ENCODE measurements around the gene GOLGA6L10. TPM values are rescaled to one million over a fixed set of nuclear protein-coding genes. Genes with fewer than 3 reads are reported as not detected.
"Not testable (repeated sequence)": the region's sequence is repeated elsewhere in the genome, so short reads cannot be mapped to it uniquely, and the experiment has no call there.

The GOLGA6L10 gene
- total RNA-seq, 1 experiment from 2014 or later, result 0.59 TPM

- no peaks in the 10 kb centered on the region for H3K27me3 ChIP-seq (ENCODE audit: control insufficient read depth, insufficient read depth, low read length)
- DNase-seq, result no peak
- H3K4me3 ChIP-seq (ENCODE audit: insufficient read depth, low read depth, low read length), result no peak overlapping the region
- H3K36me3 ChIP-seq (replicated peaks; ENCODE audit: control insufficient read depth, insufficient read depth, low read length), result no peaks in the 10 kb centered on the region
Observed at GRCh38 chr15:82303956-82304777, 45.1 kb downstream of the GOLGA6L10 start.

GRCh38 chr15:82301296-82302016 is 47.8 kb downstream of the GOLGA6L10 start:
- no peak overlapping the region for H3K4me3 ChIP-seq (ENCODE audit: insufficient read depth, low read depth, low read length)
- no peaks in the 10 kb centered on the region for H3K27me3 ChIP-seq (ENCODE audit: control insufficient read depth, insufficient read depth, low read length)
- no peak for DNase-seq
- no peaks in the 10 kb centered on the region for H3K36me3 ChIP-seq (replicated peaks; ENCODE audit: control insufficient read depth, insufficient read depth, low read length)

- Histone ChIP-seq H3K27me3 (ENCODE audit: control insufficient read depth, insufficient read depth, low read length) (no peaks in the 10 kb centered on the region), H3K36me3 (replicated peaks; ENCODE audit: control insufficient read depth, insufficient read depth, low read length) (no peaks in the 10 kb centered on the region), H3K4me3 (ENCODE audit: insufficient read depth, low read depth, low read length) (no peak overlapping the region)
- peak; percentile 16 for DNase-seq
Observed at GRCh38 chr15:82300883-82301282, 48.4 kb downstream of the GOLGA6L10 start.

GRCh38 chr15:82300326-82300725 is 48.9 kb downstream of the GOLGA6L10 start:
- H3K36me3 ChIP-seq (replicated peaks; ENCODE audit: control insufficient read depth, insufficient read depth, low read length); H3K4me3 ChIP-seq (ENCODE audit: insufficient read depth, low read depth, low read length); DNase-seq; H3K27me3 ChIP-seq (ENCODE audit: control insufficient read depth, insufficient read depth, low read length): not testable (repeated sequence)

- not testable (repeated sequence) for H3K36me3 ChIP-seq (replicated peaks; ENCODE audit: control insufficient read depth, insufficient read depth, low read length); H3K27me3 ChIP-seq (ENCODE audit: control insufficient read depth, insufficient read depth, low read length); H3K4me3 ChIP-seq (ENCODE audit: insufficient read depth, low read depth, low read length)
- DNase-seq, result peak; percentile 17
Observed at GRCh38 chr15:82299511-82299914, 49.8 kb downstream of the GOLGA6L10 start.

- DNase-seq, result peak; percentile 28
- H3K27me3 ChIP-seq (ENCODE audit: control insufficient read depth, insufficient read depth, low read length), result no peaks in the 10 kb centered on the region
Observed at GRCh38 chr15:82298520-82298919, 50.8 kb downstream of the GOLGA6L10 start.

GRCh38 chr15:82298032-82298431 is 51.2 kb downstream of the GOLGA6L10 start:
- DNase-seq, result no peak

More at GRCh38 chr15:82298520-82298919, 50.8 kb downstream of the GOLGA6L10 start:
- Histone ChIP-seq H3K4me3 (ENCODE audit: insufficient read depth, low read depth, low read length) (no peak overlapping the region), H3K36me3 (replicated peaks; ENCODE audit: control insufficient read depth, insufficient read depth, low read length) (no peaks in the 10 kb centered on the region)

GRCh38 chr15:82297546-82297945 is 51.7 kb downstream of the GOLGA6L10 start:
- no peak overlapping the region for H3K4me3 ChIP-seq (ENCODE audit: insufficient read depth, low read depth, low read length)
- DNase-seq, result peak; percentile 17
- no peaks in the 10 kb centered on the region for H3K36me3 ChIP-seq (replicated peaks; ENCODE audit: control insufficient read depth, insufficient read depth, low read length)
- H3K27me3 ChIP-seq (ENCODE audit: control insufficient read depth, insufficient read depth, low read length), result no peaks in the 10 kb centered on the region

More at GRCh38 chr15:82298032-82298431, 51.2 kb downstream of the GOLGA6L10 start:
- Histone ChIP-seq H3K36me3 (replicated peaks; ENCODE audit: control insufficient read depth, insufficient read depth, low read length) (no peaks in the 10 kb centered on the region), H3K27me3 (ENCODE audit: control insufficient read depth, insufficient read depth, low read length) (no peaks in the 10 kb centered on the region), H3K4me3 (ENCODE audit: insufficient read depth, low read depth, low read length) (no peak overlapping the region)

- Histone ChIP-seq H3K27me3 (ENCODE audit: control insufficient read depth, insufficient read depth, low read length) (no peaks in the 10 kb centered on the region), H3K36me3 (replicated peaks; ENCODE audit: control insufficient read depth, insufficient read depth, low read length) (no peaks in the 10 kb centered on the region), H3K4me3 (ENCODE audit: insufficient read depth, low read depth, low read length) (no peak overlapping the region)
- peak; percentile 59 for DNase-seq
Observed at GRCh38 chr15:82294061-82294690, 55.1 kb downstream of the GOLGA6L10 start.

GRCh38 chr15:82292271-82292670 is 57.0 kb downstream of the GOLGA6L10 start:
- H3K36me3 ChIP-seq (replicated peaks; ENCODE audit: control insufficient read depth, insufficient read depth, low read length), result no peaks in the 10 kb centered on the region
- H3K4me3 ChIP-seq (ENCODE audit: insufficient read depth, low read depth, low read length), result no peak overlapping the region
- DNase-seq, result no peak
- no peaks in the 10 kb centered on the region for H3K27me3 ChIP-seq (ENCODE audit: control insufficient read depth, insufficient read depth, low read length)

Other genes starting within 250 kb of the GOLGA6L10 start
- 21.4 and 24.2 TPM in 2 replicates for gene EFL1, start 86.7 kb downstream of the GOLGA6L10 start, total RNA-seq (2014; rRNA removed; shearing (Covaris generic))
- 1.1 and 8.6 TPM in 2 replicates for gene SAXO2, start 86.7 kb downstream of the GOLGA6L10 start, total RNA-seq (2014; rRNA removed; shearing (Covaris generic))
- gene GOLGA6L9, start 80.3 kb upstream of the GOLGA6L10 start, total RNA-seq (2014; rRNA removed; shearing (Covaris generic)), result 2.5 and 4.0 TPM in 2 replicates
- gene RPS17, start 191.0 kb upstream of the GOLGA6L10 start, total RNA-seq (2014; rRNA removed; shearing (Covaris generic)), result 2,542 and 3,503 TPM in 2 replicates

All from H7 (cell line).